HepG2 (cell line): ENCODE results near the gene DLEC1. TPM values are rescaled to one million over a fixed set of nuclear protein-coding genes. Genes with fewer than 3 reads are reported as not detected.
A peak's percentile ranks its signal among the peaks of the same experiment; 100 is the strongest.

Experiments used
- AFF4 ChIP-seq: sonication (generic); formaldehyde crosslinking; IDR thresholded peaks from 2 replicates; pipeline ENCODE4 v1.4.0; 2020; ENCODE audit warnings: missing genetic modification reagents
- BORCS8-MEF2B ChIP-seq: sonication (generic); formaldehyde crosslinking; IDR thresholded peaks from 2 replicates; pipeline ENCODE4 v1.8.0; 2022; ENCODE audit warnings: mild to moderate bottlenecking, missing genetic modification reagents
- TSC22D2 ChIP-seq: sonication (generic); formaldehyde crosslinking; IDR thresholded peaks from 2 replicates; pipeline ENCODE4 v1.5.1; 2020; ENCODE audit warnings: missing genetic modification reagents, mild to moderate bottlenecking, borderline replicate concordance
- ZBTB3 ChIP-seq: sonication (generic); formaldehyde crosslinking; IDR thresholded peaks from 2 replicates; pipeline ENCODE4 v1.4.0; 2020; ENCODE audit warnings: low read depth, mild to moderate bottlenecking, moderate library complexity, missing genetic modification reagents, borderline replicate concordance
- ZBTB34 ChIP-seq: sonication (generic); formaldehyde crosslinking; IDR thresholded peaks from 2 replicates; pipeline ENCODE4 v1.8.0; 2022; ENCODE audit warnings: mild to moderate bottlenecking, missing genetic modification reagents
- ZBTB39 ChIP-seq: sonication (generic); formaldehyde crosslinking; IDR thresholded peaks from 2 replicates; pipeline ENCODE4 v1.5.0; 2020; ENCODE audit warnings: missing genetic modification reagents
- ZC3H13 ChIP-seq: sonication (generic); formaldehyde crosslinking; IDR thresholded peaks from 2 replicates; pipeline ENCODE4 v1.8.1; 2023; ENCODE audit warnings: mild to moderate bottlenecking, missing genetic modification reagents, moderate library complexity
- ZNF101 ChIP-seq: sonication (generic); formaldehyde crosslinking; IDR thresholded peaks from 2 replicates; pipeline ENCODE4 v1.4.0; 2020; ENCODE audit warnings: mild to moderate bottlenecking, low read depth, missing genetic modification reagents, borderline replicate concordance
- ZNF3 ChIP-seq: IDR thresholded peaks from 2 replicates; pipeline ENCODE4 v1.7.0; 2017; ENCODE audit warnings: inconsistent platforms
- ZNF510 ChIP-seq: sonication (generic); formaldehyde crosslinking; IDR thresholded peaks from 2 replicates; pipeline ENCODE4 v1.4.0; 2020; ENCODE audit warnings: low read depth, mild to moderate bottlenecking, missing genetic modification reagents
- ZNF562 ChIP-seq: sonication (generic); formaldehyde crosslinking; IDR thresholded peaks from 2 replicates; pipeline ENCODE4 v1.8.0; 2022; ENCODE audit warnings: missing genetic modification reagents, borderline replicate concordance
- ZNF597 ChIP-seq: sonication (generic); formaldehyde crosslinking; IDR thresholded peaks from 2 replicates; pipeline ENCODE4 v1.5.0; 2020; ENCODE audit warnings: missing genetic modification reagents
- ZNF687 ChIP-seq: sonication (generic); formaldehyde crosslinking; IDR thresholded peaks from 2 replicates; pipeline ENCODE4 v1.5.1; 2020; ENCODE audit warnings: mild to moderate bottlenecking, missing genetic modification reagents, moderate library complexity
- ZNF740 ChIP-seq: sonication (generic); formaldehyde crosslinking; IDR thresholded peaks from 2 replicates; pipeline ENCODE4 v1.4.0; 2020; ENCODE audit warnings: missing genetic modification reagents
- polyA plus RNA-seq, 8 experiments: library from polyadenylated mRNA; depleted of rRNA in 3 of 8; stranded (reverse) in 7 of 8; unstranded in 1 of 8; fragments of >200 nt; fragmentation: Illumina TruSeq in 4 of 8; extraction: Trizol in 4 of 8; gene quantifications; 2 replicates each; pipeline versions ENCODE4 v1.2.1 to v1.2.3, GENCODE V29; 2011 to 2016; ENCODE audit warnings: low read depth in 4 of 8, missing spikeins in 1 of 8, mixed read lengths in 1 of 8; ENCODE audit not compliant: insufficient read depth in 1 of 8
- total RNA-seq, 5 experiments: library from RNA; depleted of rRNA; stranded (reverse); fragments of >200 nt; fragmentation: Illumina TruSeq; extraction: Trizol; gene quantifications; 2 replicates each; pipeline ENCODE4 v1.2.3, GENCODE V29; 2016; ENCODE audit warnings: low read depth in 1 of 5

The DLEC1 gene
- total and polyA plus RNA-seq, 2 of the 13 experiments (the other 11 are each of a cell fraction or from before 2014, with no cell fraction given): 0.09 TPM; not detected in 1

- TF ChIP-seq ZBTB39 (CRISPR knock-in tag) (no peak), TSC22D2 (CRISPR knock-in tag) (no peak), ZNF101 (no peak), BORCS8-MEF2B (no peak), ZNF740 (CRISPR knock-in tag) (0 out of 2 replicates have a peak, but pooled peaks have one; percentile 2), ZNF562 (no peak), ZBTB3 (no peak), ZBTB34 (CRISPR knock-in tag) (no peak), ZNF3 (CRISPR knock-in tag) (no peak), ZNF597 (CRISPR knock-in tag) (no peak), ZNF687 (CRISPR knock-in tag) (no peak; the same call in 1 of the 2 replicates), AFF4 (CRISPR knock-in tag) (no peak), ZC3H13 (CRISPR knock-in tag) (peak; percentile 90), ZNF510 (no peak)
These were observed 126.8 kb downstream of the DLEC1 start (continued) for GRCh38 chr3:38165722-38166387.
